TTC549 (cell line): ENCODE data around the gene MBP.
"Not testable (repeated sequence)": the region's sequence is repeated elsewhere in the genome, so short reads cannot be mapped to it uniquely, and the experiment has no call there.

Source experiments
- FAIRE-seq: peaks from 2 replicates; lab custom pipeline; 2012; peaks lifted over from hg19 to GRCh38; lab: Jason Lieb, UNC

Gene MBP

GRCh38 chr18:76970770-76971559 is 161.6 kb downstream of the MBP start:
- FAIRE-seq, result no peak

DNA sequence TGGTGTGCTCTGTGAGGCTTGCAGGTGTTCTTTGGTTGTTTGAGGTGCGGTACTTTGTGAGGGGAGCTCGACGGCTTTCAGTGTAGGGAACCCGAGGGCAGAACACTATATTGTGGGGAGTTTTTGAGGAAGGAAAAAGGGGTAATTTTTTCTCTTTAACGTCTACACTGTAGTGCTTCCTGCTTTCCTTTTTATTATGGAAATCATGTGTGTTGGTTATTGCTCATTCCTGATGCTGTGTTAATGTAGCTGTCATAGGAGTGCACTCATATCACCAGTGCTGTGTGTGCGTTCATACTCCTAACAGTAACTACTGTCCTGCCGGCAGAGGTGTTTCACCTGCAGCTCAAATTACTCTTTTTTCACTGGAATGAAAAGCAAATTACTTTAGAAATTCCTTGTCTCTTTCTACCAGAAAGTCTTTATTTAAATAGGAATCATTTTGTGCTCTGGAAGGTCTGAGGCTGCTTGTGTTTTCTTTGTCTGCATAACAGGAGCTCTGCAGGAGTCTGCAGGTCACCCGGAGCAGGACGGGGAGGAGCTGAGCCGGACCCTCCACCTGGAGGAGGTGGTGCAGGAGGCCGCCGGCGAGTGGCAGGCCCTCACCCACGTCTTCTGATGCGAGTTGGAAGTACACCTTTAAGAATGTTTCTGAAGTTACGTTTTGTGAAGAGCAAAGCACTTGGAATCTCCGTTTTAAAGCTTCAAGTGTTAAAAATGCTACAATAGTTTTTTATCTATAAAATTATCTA is 164.7 kb downstream of the MBP start:
- no peak for FAIRE-seq

DNA sequence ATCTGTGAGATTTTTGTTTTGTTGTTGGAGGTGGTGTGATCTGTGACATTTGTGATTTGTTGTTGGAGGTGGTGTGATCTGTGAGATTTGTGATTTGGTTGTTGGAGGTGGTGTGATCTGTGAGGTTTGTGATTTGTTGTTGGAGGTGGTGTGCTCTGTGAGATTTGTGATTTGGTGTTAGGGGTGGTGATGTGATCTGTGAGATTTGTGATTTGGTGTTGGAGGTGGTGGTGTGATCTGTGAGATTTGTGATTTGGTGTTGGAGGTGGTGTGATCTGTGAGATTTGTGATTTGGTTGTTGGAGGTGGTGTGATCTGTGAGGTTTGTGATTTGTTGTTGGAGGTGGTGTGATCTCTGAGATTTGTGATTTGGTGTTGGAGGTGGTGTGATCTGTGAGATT is 165.3 kb downstream of the MBP start:
- not testable (repeated sequence) for FAIRE-seq

DNA sequence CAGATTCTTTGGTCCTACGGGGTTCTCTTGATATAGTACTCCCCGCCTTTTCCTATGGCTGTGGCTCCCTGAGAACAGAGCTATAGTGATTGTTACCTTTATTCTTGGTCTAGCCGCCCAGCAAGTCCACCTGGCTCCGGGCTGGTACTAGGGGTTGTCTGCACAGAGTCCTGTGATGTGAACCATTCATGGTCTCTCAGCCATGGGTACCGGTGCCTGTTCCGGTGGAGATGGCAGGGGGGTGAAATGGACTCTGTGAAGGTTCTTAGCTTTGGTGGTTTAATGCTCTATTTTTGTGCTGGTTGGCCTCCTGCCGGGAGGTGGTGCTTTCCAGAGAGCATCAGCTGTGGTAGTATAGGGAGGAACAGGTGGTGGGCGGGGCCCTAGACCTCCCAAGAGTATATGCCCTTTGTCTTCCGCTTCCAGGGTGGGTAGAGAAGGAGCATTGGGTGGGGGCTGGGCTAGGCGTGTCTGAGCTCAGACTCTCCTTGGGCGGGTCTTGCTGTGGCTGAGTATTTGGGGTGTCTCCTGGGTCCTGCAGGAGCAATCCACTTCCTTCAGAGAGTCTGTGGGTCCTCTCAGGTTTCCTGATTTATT is 166.9 kb downstream of the MBP start:
- FAIRE-seq, result not testable (repeated sequence)

DNA sequence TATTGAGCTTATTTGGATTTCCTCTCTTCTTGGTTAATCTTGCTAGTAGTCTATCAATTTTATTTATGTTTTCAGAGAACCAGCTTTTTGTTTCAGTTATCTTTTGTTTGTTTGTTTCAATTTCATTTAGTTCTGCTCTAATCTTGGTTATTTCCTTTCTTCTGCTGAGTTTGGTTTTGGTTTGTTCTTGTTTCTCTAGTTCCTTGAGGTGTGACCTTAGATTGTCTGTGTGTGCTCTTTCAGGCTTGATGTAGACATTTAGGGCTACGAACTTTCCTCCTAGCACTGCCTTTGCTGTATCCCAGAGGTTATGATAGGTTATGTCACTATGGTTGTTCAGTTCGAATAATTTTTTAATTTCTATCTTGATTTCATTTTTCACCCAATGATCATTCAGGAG is 168.6 kb downstream of the MBP start:
- FAIRE-seq, result no peak

GRCh38 chr18:76962851-76963250 is 169.7 kb downstream of the MBP start:
- FAIRE-seq, result no peak

DNA sequence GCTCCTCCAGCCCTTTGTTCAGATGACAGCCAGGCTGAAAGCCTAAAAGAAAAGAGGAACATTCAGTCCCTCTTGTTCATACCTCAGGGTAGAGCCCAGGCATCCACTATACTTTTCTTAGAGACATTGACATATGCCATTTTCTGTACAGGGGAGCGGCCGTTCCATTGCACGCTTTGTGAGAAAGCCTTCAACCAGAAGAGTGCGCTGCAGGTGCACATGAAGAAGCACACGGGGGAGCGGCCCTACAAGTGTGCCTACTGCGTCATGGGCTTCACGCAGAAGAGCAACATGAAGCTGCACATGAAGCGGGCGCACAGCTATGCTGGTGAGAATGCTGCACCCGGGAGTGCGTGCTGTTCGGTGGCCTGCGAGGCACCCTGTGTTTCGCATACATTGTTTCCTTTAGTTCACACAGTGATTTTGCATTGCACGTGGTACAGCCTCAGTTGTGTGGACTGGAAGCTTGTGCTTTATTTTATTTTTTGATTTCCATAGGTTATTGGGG is 172.0 kb downstream of the MBP start:
- no peak for FAIRE-seq

DNA sequence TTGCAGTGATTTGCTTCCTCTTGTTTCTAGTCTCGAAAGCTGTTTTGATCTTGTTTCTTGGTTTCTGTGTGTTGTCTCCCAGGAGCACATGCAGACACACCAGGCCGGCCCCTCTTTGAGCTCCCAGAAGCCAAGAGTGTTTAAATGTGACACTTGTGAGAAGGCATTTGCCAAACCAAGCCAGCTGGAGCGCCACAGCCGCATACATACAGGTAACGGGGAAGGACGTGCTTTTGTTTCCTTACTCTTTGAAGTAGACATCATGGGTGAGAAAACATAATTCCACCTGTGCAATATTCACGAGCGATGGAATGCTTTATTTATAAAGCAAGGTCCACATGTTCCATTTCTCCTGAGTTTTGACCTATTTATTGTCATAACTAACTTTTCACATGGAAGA is 173.0 kb downstream of the MBP start:
- FAIRE-seq, result no peak

DNA sequence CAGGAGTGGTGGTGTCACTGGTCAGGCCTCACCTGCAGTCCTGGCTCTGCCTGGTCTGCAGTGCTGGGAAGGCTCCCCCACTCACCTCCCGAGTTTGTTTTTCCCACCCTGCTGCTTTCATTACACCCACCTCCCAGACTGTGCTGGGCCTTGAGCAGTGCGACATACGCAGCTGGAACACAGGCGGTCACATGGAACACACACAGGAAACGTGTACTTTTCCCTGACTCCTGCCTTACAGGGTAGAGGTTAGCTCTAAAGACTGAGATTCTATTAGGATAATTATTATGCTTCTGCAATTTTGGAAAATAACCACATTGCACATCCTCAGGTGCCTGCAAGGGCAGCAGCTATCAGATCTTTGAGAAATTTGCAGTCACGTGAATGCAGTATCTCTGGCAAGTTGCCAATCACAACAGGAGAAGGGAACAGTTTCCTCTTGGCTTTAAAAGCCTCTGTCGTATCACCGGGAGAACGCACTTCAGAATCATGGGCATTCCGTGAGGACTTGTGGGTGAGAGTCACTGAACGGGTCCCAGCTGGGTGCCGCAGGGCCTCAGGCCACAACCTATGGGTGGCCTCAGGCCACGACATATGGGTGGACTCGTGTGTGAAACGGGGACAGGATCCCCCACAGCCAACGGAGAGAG is 173.8 kb downstream of the MBP start:
- no peak for FAIRE-seq

GRCh38 chr18:76957384-76958355 is 174.9 kb downstream of the MBP start:
- FAIRE-seq, result no peak

DNA sequence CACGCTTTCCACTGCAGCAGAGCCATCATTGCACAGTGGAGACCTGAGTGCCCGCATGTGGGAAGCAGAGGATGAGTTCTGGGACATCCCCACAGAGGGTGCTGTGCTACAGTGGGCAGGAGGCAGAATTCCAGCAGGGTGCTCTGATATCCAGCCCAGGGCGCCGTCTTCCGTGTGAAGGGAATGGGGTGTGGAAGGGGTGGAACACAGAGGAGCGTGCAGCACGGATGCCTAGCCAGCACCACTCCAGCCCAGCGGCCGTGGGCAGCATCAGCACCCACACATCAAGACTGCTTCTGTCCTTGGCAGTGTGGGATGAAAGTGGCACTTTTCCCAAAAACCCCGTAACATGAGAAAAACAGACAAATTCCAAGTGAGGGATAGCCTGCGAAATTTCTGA is 175.9 kb downstream of the MBP start:
- no peak for FAIRE-seq

DNA sequence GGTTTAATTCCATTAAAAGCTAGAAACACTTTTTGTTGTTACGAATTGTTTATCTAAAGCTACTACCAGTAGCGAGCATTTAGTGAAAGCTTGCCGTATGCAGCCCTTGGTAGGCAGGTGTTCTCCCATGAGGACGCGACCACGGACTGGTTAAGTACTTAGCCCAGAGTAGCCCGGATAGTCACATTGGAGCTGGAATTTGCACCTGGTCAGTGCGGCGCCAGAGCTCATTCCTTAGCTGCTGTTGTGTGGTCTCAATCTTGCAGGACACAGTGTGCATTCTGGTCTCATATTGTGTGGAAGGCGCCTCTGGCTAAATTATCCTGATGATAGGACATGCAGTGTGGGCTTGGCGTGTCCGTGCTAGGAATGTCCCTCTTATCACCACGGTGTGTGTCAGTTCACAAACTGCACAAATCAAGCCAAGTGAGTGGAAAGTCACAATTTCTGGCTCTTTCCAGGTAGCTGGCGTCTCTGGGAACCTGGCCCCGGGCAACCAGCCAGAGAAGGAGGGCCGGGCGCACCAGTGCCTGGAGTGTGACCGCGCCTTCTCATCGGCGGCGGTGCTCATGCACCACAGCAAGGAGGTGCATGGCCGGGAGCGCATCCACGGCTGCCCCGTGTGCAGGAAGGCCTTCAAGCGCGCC is 176.9 kb downstream of the MBP start:
- no peak for FAIRE-seq

DNA sequence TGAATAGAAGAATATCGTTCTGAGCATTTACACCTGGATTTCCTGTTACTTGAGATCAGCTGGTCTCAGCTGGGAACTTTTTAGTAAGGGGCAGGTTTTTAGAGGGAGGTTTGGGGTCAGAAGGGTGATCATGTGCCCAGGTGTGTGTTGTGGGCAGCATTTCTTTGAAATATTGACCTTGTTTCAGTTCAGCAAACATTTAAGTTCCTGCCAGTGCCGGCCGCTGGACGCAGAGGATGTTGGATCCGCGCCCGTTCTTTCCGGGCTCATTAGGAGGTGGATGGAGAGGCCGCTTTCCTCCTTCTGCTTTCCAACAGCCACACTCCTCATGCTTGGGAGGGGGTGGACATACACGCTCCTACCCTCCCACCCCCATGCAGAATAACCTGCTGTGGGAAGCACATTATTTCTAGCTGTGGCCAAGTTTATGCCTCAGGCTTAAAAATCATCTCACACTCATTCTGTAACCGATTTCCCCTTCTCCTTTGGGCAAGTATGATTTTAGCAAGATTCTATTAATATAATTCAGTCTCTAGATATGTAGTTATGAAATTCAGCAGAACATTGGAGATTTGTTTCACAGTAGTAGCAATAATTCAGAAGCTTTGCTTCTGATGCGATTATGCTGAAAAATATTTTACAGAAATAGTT is 178.9 kb downstream of the MBP start:
- FAIRE-seq, result no peak

GRCh38 chr18:76953156-76953555 is 179.4 kb downstream of the MBP start:
- no peak for FAIRE-seq

GRCh38 chr18:76952747-76953146 is 179.8 kb downstream of the MBP start:
- FAIRE-seq, result no peak

- FAIRE-seq, result no peak
Measured at GRCh38 chr18:76951456-76952247, 180.9 kb downstream of the MBP start.

- FAIRE-seq, result no peak
Measured at GRCh38 chr18:76948345-76948744, 184.2 kb downstream of the MBP start.

DNA sequence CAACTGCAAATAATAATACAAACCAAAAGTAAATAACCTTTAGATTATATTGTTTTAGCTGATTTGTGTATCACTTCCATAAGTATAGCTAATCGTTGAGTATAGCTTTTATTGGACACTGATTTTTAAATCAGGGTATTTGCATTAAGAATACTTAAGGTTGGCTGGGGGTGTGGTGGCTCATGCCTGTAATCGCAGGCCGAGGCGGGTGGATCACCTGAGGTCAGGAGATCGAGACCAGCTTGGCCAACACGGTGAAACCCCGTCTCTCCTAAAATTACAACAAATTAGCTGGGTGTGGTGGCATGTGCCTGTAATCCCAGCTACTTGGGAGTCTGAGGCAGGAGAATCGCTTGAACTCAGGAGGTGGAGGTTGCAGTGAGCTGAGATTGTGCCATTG is 188.2 kb downstream of the MBP start:
- not testable (repeated sequence) for FAIRE-seq

DNA sequence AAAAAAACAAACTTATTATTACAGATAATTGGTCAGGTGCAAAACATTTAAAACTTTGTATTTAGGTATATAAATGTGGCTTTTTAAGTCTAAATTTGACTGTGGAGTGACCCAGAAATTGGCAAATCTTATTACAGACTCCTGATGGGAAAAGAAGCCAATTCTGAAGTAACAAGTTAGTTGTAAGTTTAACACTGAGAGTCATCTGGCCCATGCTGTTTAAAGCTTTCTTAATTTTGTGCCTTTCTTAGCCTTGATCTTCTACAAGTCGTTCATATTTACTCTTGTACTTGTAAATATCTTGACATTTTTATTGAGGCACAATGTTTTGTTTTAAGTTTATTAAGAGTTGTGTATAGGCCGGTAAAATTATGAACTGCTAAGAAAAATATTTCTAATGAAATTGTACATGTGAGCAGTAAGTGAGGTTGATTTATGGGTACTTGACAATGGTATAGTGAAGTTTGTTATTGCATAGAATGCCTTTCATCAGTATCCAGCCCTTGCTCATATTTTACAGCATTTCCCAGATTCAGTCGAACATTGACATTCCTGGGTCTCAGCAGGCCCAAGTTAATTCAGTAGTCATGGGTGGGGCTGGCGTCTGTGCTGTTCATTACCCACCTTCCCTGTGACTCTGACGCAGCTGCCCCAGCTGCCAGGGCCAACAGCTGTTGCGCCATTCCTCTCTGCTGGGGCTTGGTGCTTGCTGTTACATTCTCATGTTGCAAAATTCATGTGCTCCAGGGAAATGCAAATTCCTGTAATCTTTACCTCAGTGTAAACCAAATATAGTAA is 188.8 kb downstream of the MBP start:
- FAIRE-seq, result no peak
